ENCODE measurements around the gene TMEM8B. TPM values are rescaled to one million over a fixed set of nuclear protein-coding genes. Genes with fewer than 3 reads are reported as not detected.

The TMEM8B gene
- total RNA-seq, 1 experiment from 2014 or later, result 2.4 TPM

DNA sequence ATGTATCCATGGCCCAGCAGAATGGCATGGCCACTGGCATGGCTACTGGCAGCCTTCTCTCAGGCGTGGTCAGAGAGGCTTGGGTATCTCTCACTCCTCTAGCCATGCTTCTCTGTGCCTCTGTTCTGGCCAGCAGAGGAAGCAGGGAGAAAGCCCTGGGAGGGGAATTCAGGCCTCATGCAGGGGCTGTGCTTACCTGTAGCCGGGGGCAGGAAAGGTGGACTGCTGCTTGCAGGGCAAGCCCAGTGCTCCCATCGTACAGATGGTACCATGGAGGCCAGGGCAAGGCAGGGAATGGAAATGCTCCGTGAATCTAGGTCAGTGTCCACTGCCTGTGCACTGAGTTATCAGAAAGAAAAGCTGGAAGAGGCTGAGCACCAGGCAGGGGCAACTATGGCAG, 38.5 kb downstream of the TMEM8B start:
- no peak overlapping the region for H3K4me3 ChIP-seq (ENCODE audit: low read length)
- ATAC-seq, result no peak
- no peak for TF ChIP-seq EZH2phosphoT487 (IDR thresholded peaks at IDR 0.05; ENCODE audit: borderline replicate concordance, low read length)
- H3K79me2 ChIP-seq (ENCODE audit: low read length), result no peaks in the 10 kb centered on the region
- no peak overlapping the region for H3K27ac ChIP-seq (ENCODE audit: low read length)
- no TSS peak for BruUV-seq (replicated peaks)
- H3K9ac ChIP-seq (ENCODE audit: low read length), result no peak overlapping the region
- H3K9me2 ChIP-seq (replicated peaks; ENCODE audit: low read length), result no peaks in the 10 kb centered on the region
- no peak overlapping the region for H3K4me2 ChIP-seq (ENCODE audit: low read length)
- no peaks in the 10 kb centered on the region for H3K9me3 ChIP-seq (ENCODE audit: low read length)
- DNase-seq, result no peak
- CTCF ChIA-PET, result no interaction called here
- no peaks in the 10 kb centered on the region for H3K27me3 ChIP-seq (ENCODE audit: low read length)
- H3K36me3 ChIP-seq (ENCODE audit: low read depth, low read length), result no peaks in the 10 kb centered on the region
- H2AFZ ChIP-seq (ENCODE audit: low read length), result no peak overlapping the region
- no peaks in the 10 kb centered on the region for H4K20me1 ChIP-seq (ENCODE audit: low read length)
- POLR2A ChIA-PET (ENCODE audit: unreplicated experiment), result no interaction called here
- intact Hi-C loops (cut with micrococcal nuclease), result no loop called here
- H3K4me1 ChIP-seq (ENCODE audit: insufficient read depth, low read length), result peaks cover 9% of the 10 kb centered on the region
- no peaks in the 10 kb centered on the region for H3F3A ChIP-seq (ENCODE audit: low read length, unreplicated experiment)

DNA sequence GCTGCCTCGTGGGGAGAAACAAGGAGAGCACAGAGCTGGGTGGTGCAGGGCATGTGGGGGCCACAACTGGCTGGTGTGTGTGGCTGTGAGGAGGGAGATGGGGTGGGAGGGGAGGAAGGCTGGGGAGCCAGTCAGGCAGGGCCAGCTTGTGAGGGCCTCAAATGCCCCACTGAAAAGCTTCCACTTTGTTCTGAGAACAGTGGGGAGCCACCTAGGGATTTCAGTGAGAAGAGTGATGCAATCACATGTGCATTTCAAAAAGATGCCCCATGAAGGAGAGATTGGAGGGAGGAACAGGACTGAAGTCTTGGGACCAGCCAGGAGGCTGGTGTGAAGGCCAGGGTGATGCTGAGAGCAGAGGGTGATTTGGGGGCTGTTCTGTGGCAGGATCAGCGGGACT, 39.9 kb downstream of the TMEM8B start:
- Histone ChIP-seq H3K27ac (ENCODE audit: low read length) (no peak overlapping the region), H3K4me3 (ENCODE audit: low read length) (no peak overlapping the region), H3K4me1 (ENCODE audit: insufficient read depth, low read length) (peaks cover 9% of the 10 kb centered on the region), H3K4me2 (ENCODE audit: low read length) (no peak overlapping the region), H2AFZ (ENCODE audit: low read length) (no peak overlapping the region), H3K9me3 (ENCODE audit: low read length) (no peaks in the 10 kb centered on the region), H3F3A (ENCODE audit: low read length, unreplicated experiment) (no peaks in the 10 kb centered on the region), H3K9ac (ENCODE audit: low read length) (no peak overlapping the region), H3K36me3 (ENCODE audit: low read depth, low read length) (no peaks in the 10 kb centered on the region), H3K9me2 (replicated peaks; ENCODE audit: low read length) (no peaks in the 10 kb centered on the region), H4K20me1 (ENCODE audit: low read length) (no peaks in the 10 kb centered on the region), H3K27me3 (ENCODE audit: low read length) (no peaks in the 10 kb centered on the region), H3K79me2 (ENCODE audit: low read length) (no peaks in the 10 kb centered on the region)
- ChIA-PET CTCF (no interaction called here), POLR2A (ENCODE audit: unreplicated experiment) (no interaction called here)
- no peak for ATAC-seq
- intact Hi-C loops (cut with micrococcal nuclease), result no loop called here
- no peak for DNase-seq
- TF ChIP-seq EZH2 (IDR thresholded peaks at IDR 0.05; ENCODE audit: low read length, unreplicated experiment) (no peak), EZH2phosphoT487 (IDR thresholded peaks at IDR 0.05; ENCODE audit: borderline replicate concordance, low read length) (no peak)
- TF ChIP-seq, protein P1, sequence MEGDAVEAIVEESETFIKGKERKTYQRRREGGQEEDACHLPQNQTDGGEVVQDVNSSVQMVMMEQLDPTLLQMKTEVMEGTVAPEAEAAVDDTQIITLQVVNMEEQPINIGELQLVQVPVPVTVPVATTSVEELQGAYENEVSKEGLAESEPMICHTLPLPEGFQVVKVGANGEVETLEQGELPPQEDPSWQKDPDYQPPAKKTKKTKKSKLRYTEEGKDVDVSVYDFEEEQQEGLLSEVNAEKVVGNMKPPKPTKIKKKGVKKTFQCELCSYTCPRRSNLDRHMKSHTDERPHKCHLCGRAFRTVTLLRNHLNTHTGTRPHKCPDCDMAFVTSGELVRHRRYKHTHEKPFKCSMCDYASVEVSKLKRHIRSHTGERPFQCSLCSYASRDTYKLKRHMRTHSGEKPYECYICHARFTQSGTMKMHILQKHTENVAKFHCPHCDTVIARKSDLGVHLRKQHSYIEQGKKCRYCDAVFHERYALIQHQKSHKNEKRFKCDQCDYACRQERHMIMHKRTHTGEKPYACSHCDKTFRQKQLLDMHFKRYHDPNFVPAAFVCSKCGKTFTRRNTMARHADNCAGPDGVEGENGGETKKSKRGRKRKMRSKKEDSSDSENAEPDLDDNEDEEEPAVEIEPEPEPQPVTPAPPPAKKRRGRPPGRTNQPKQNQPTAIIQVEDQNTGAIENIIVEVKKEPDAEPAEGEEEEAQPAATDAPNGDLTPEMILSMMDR (conservative IDR thresholded peaks at IDR 0.05; ENCODE audit: low read depth, low read length), result no peak
- BruUV-seq (replicated peaks), result no TSS peak

DNA sequence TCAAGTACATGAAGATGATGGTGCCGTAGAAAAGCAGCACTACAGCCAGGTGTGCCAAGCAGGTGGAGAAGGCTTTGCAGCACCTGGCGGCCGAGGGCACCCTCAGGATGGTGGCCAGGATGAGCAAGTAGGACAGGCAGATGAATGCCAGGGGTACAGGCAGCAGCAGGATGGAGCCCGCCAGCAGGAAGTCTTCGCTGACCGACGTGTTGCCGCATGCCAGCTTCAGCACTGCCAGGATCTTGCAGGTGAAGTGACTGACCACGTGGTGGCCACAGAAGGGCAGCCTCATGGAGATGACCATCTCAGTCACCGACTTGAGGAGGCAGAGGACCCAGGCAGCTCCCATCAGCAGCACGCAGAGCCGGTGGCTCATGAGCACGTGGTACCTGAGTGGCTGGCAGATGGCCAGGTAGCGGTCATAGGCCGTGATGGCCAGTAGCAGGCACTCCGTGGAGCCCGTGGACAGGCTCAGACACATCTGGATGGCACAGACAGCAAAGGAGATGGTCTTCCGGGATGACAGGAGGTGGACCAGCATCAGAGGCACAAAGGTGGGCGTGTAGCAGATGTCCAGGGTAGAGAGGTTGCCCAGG, 40.7 kb downstream of the TMEM8B start:
- BruUV-seq (replicated peaks), result no TSS peak
- H4K20me1 ChIP-seq (ENCODE audit: low read length), result no peaks in the 10 kb centered on the region
- H3K9ac ChIP-seq (ENCODE audit: low read length), result no peak overlapping the region
- no peaks in the 10 kb centered on the region for H3K9me3 ChIP-seq (ENCODE audit: low read length)
- no peaks in the 10 kb centered on the region for H3K9me2 ChIP-seq (replicated peaks; ENCODE audit: low read length)
- no peaks in the 10 kb centered on the region for H3K36me3 ChIP-seq (ENCODE audit: low read depth, low read length)
- H3F3A ChIP-seq (ENCODE audit: low read length, unreplicated experiment), result no peaks in the 10 kb centered on the region
- no peak overlapping the region for H3K4me2 ChIP-seq (ENCODE audit: low read length)
- intact Hi-C loops (cut with micrococcal nuclease), result no loop called here
- ChIA-PET POLR2A (ENCODE audit: unreplicated experiment) (no interaction called here), CTCF (no interaction called here)
- ATAC-seq (no peak), DNase-seq (no peak)
- no peak overlapping the region for H3K4me3 ChIP-seq (ENCODE audit: low read length)
- H3K79me2 ChIP-seq (ENCODE audit: low read length), result no peaks in the 10 kb centered on the region
- H3K27me3 ChIP-seq (ENCODE audit: low read length), result no peaks in the 10 kb centered on the region
- H3K27ac ChIP-seq (ENCODE audit: low read length), result no peak overlapping the region
- peaks cover 9% of the 10 kb centered on the region for H3K4me1 ChIP-seq (ENCODE audit: insufficient read depth, low read length)
- TF ChIP-seq, protein P1 (conservative IDR thresholded peaks at IDR 0.05; ENCODE audit: low read depth, low read length), result no peak
- TF ChIP-seq EZH2phosphoT487 (IDR thresholded peaks at IDR 0.05; ENCODE audit: borderline replicate concordance, low read length), result no peak
- no peak for TF ChIP-seq EZH2 (IDR thresholded peaks at IDR 0.05; ENCODE audit: low read length, unreplicated experiment)
- H2AFZ ChIP-seq (ENCODE audit: low read length), result no peak overlapping the region

All from PC-3 (cell line).